Effector CD8-positive, alpha-beta T cell (primary cell): ENCODE measurements around the gene BRD7.
"Not testable (repeated sequence)": the region's sequence is repeated elsewhere in the genome, so short reads cannot be mapped to it uniquely, and the experiment has no call there.

Source experiments
- DNase-seq: peaks from one replicate; lab custom pipeline; 2025; lab: John Stamatoyannopoulos, UW

BRD7 gene

GRCh38 chr16:50354629-50355456 lies 13.9 kb downstream of the BRD7 start:
- no peak for DNase-seq

GRCh38 chr16:50354082-50354481 lies 14.7 kb downstream of the BRD7 start:
- no peak for DNase-seq

- DNase-seq = no peak
Observed at GRCh38 chr16:50351952-50352351, 16.8 kb downstream of the BRD7 start.

- no peak for DNase-seq
Observed at GRCh38 chr16:50351116-50351515, 17.7 kb downstream of the BRD7 start.

- DNase-seq = not testable (repeated sequence)
Observed at GRCh38 chr16:50345210-50345609, 23.6 kb downstream of the BRD7 start.

- DNase-seq = not testable (repeated sequence)
Observed at GRCh38 chr16:50343566-50343965, 25.2 kb downstream of the BRD7 start.

GRCh38 chr16:50340578-50340977 lies 28.2 kb downstream of the BRD7 start:
- no peak for DNase-seq

- no peak for DNase-seq
Observed at GRCh38 chr16:50338371-50339231, 30.2 kb downstream of the BRD7 start.

- no peak for DNase-seq
Observed at GRCh38 chr16:50336884-50337283, 31.9 kb downstream of the BRD7 start.

GRCh38 chr16:50335196-50335958 lies 33.4 kb downstream of the BRD7 start:
- DNase-seq = peak; percentile 43

GRCh38 chr16:50334106-50334975 lies 34.4 kb downstream of the BRD7 start:
- no peak for DNase-seq

GRCh38 chr16:50332599-50332998 lies 36.2 kb downstream of the BRD7 start:
- DNase-seq = no peak

- DNase-seq = no peak
Observed at GRCh38 chr16:50331570-50331969, 37.2 kb downstream of the BRD7 start.

- DNase-seq = no peak
Observed at GRCh38 chr16:50329446-50330189, 39.2 kb downstream of the BRD7 start.

- peak; percentile 49 for DNase-seq
Observed at GRCh38 chr16:50326835-50327465, 41.8 kb downstream of the BRD7 start.

- no peak for DNase-seq
Observed at GRCh38 chr16:50326264-50326663, 42.5 kb downstream of the BRD7 start.

- no peak for DNase-seq
Observed at GRCh38 chr16:50324345-50324744, 44.4 kb downstream of the BRD7 start.

- DNase-seq = no peak
Observed at GRCh38 chr16:50323335-50324011, 45.3 kb downstream of the BRD7 start.

GRCh38 chr16:50322333-50322732 lies 46.5 kb downstream of the BRD7 start:
- no peak for DNase-seq
